GM12878 (cell line): ENCODE measurements around the gene PRKRA. TPM values are rescaled to one million over a fixed set of nuclear protein-coding genes. Genes with fewer than 3 reads are reported as not detected.

Experiments used
- ATAC-seq: fragments of 200-7000 bp; cut with Tn5 transposase; 3 replicates; pipeline ENCODE4 v1.9.1; 2020; ENCODE audit warnings: mild to moderate bottlenecking, moderate library complexity
- BruUV-seq: library from RNA; stranded (reverse); fragments of 400-500 nt; replicated peaks from 2 replicates; lab custom pipeline; 2021; lab: Mats Ljungman, UMichigan
- CTCF ChIA-PET: fragments of 300-600 bp; sonication (Branson Sonifier 250); formaldehyde crosslinking; extraction: SDS; loops from one replicate; lab custom pipeline; 2021; ENCODE audit warnings: inconsistent platforms; lab: Yijun Ruan, JAX
- POLR2A ChIA-PET: fragments of 350-600 bp; formaldehyde crosslinking; extraction: SDS; loops from one replicate; lab custom pipeline; 2021; ENCODE audit warnings: inconsistent platforms; lab: Charles Lee
- RAD21 ChIA-PET: fragments of 300-600 bp; sonication (Branson Sonifier 250); formaldehyde crosslinking; loops from one replicate; lab custom pipeline; 2023; ENCODE audit warnings: antibody characterized with exemption; ENCODE audit not compliant: unreplicated experiment; lab: Charles Lee
- SMC1A ChIA-PET: fragments of 300-600 bp; sonication (Branson Sonifier 250); formaldehyde crosslinking; loops from one replicate; lab custom pipeline; 2023; ENCODE audit not compliant: unreplicated experiment, uncharacterized antibody; lab: Charles Lee
- DNase-seq: peaks from one replicate; pipeline ENCODE4 v3.0.0-alpha.2; 2011; ENCODE audit warnings: low read depth, low spot score
- FAIRE-seq: peaks from 3 replicates; lab custom pipeline; 2011; peaks lifted over from hg19 to GRCh38; lab: Jason Lieb, UNC
- H2AFZ ChIP-seq: 2 replicates; pipeline ENCODE4 v1.6.0; 2011; ENCODE audit warnings: low read depth, low read length, control low read depth; ENCODE audit not compliant: control insufficient read depth
- H3K27ac ChIP-seq: 2 replicates; pipeline ENCODE4 v1.5.1; 2011; ENCODE audit warnings: control low read depth; ENCODE audit not compliant: control insufficient read depth, insufficient read depth
- H3K27me3 ChIP-seq, 2 experiments: replicated peaks in 1 of 2; 2 replicates each; pipeline versions ENCODE4 v1.6.0 to v1.6.1; 2011; ENCODE audit warnings: low read length in 1 of 2; ENCODE audit not compliant: control insufficient read depth in 2 of 2, insufficient read depth in 2 of 2
- H3K36me3 ChIP-seq, 2 experiments: 2 replicates each; pipeline ENCODE4 v1.5.1; 2011; ENCODE audit warnings: low read length in 1 of 2; ENCODE audit not compliant: control insufficient read depth in 2 of 2, insufficient read depth in 2 of 2
- H3K4me1 ChIP-seq: 2 replicates; pipeline ENCODE4 v1.6.1; 2011; ENCODE audit warnings: mild to moderate bottlenecking, low read length, moderate library complexity, mixed read lengths; ENCODE audit not compliant: control insufficient read depth, insufficient read depth
- H3K4me2 ChIP-seq: 2 replicates; pipeline ENCODE4 v1.6.0; 2011; ENCODE audit warnings: control low read depth; ENCODE audit not compliant: control insufficient read depth, insufficient read depth
- H3K4me3 ChIP-seq: fragments of 200-600 bp; sonication (generic); 2 replicates; pipeline ENCODE4 v1.5.1; 2016
- H3K79me2 ChIP-seq: 2 replicates; pipeline ENCODE4 v1.6.0; 2011; ENCODE audit warnings: low read length; ENCODE audit not compliant: control insufficient read depth, insufficient read depth
- H3K9ac ChIP-seq: 2 replicates; pipeline ENCODE4 v1.8.0; 2011; ENCODE audit warnings: low read length, control low read depth, mixed read lengths; ENCODE audit not compliant: control insufficient read depth, insufficient read depth
- H3K9me3 ChIP-seq: replicated peaks from 3 replicates; pipeline ENCODE4 v1.5.1; 2011; ENCODE audit warnings: mild to moderate bottlenecking, low read length; ENCODE audit not compliant: control insufficient read depth, insufficient read depth
- H4K20me1 ChIP-seq: 2 replicates; pipeline ENCODE4 v1.6.0; 2011; ENCODE audit not compliant: control insufficient read depth, insufficient read depth
- KLF5 ChIP-seq: fragments of 450-650 bp; IDR thresholded peaks from 2 replicates; pipeline ENCODE4 v1.6.1; 2014; ENCODE audit warnings: mild to moderate bottlenecking; ENCODE audit not compliant: partially characterized antibody
- MXI1 ChIP-seq: fragments of 150-350 bp; IDR thresholded peaks from 2 replicates; pipeline ENCODE4 v1.6.1; 2011; ENCODE audit warnings: low read depth, mild to moderate bottlenecking, inconsistent platforms, low read length, improper control_type of control experiment
- SMAD1 ChIP-seq: fragments of 450-650 bp; IDR thresholded peaks from 2 replicates; pipeline ENCODE4 v1.6.1; 2018; ENCODE audit warnings: mild to moderate bottlenecking, low read depth; ENCODE audit not compliant: partially characterized antibody
- in situ Hi-C: fragments of 300-500 bp; cut with MboI; formaldehyde crosslinking; loops from 9 replicates; pipeline ENCODE4 v1.14.3; 2018; ENCODE audit warnings: mixed read lengths
- intact Hi-C: fragments of 100-400 bp; cut with micrococcal nuclease; formaldehyde crosslinking; loops from one replicate; pipeline ENCODE4 v1.14.2; 2022; ENCODE audit not compliant: unreplicated experiment
- polyA plus RNA-seq, 11 experiments: library from polyadenylated mRNA; depleted of rRNA in 4 of 11; unstranded in 6 of 11; stranded (reverse) in 5 of 11; fragments of >200 nt; fragmentation: Nextera tagmentation in 4 of 11; fragmentation: Illumina TruSeq in 1 of 11; extraction: Ambion mirVana in 4 of 11; extraction: Trizol in 1 of 11; gene quantifications; 1 replicate in 1 of 11; 2 replicates in 10 of 11; pipeline versions ENCODE4 v1.2.1 to v1.2.3, GENCODE V29; 2011 to 2016; ENCODE audit warnings: inconsistent platforms in 2 of 11, missing spikeins in 2 of 11, low read depth in 1 of 11
- total RNA-seq, 4 experiments: library from RNA; depleted of rRNA in 3 of 4; stranded (reverse); fragments of >200 nt in 3 of 4; fragmentation: Illumina TruSeq in 1 of 4; extraction: Trizol in 1 of 4; gene quantifications; 2 replicates each; pipeline versions ENCODE4 v1.2.1 to v1.2.3, GENCODE V29; 2013 to 2021

The PRKRA gene
- total and polyA plus RNA-seq, 10 of the 15 experiments (the other 5 are each of a cell fraction or from before 2014, with no cell fraction given): 19.1 to 75.6 (median 51.7) TPM

GRCh38 chr2:178415979-178416378 lies 35.0 kb downstream of the PRKRA start:
- ATAC-seq: no peak
- Histone ChIP-seq H3K27me3 (no peaks in the 10 kb centered on the region), H2AFZ (no peak overlapping the region)
- RAD21 ChIA-PET: interaction anchor here (0.8 to 8.3 kb wide), 5 partner anchors 12 to 304 kb away, joined by 3 to 162 read pairs (median 26); partner anchors contain the start of genes PJVK, PRKRA and RBM45
- TF ChIP-seq KLF5 (no peak), MXI1 (no peak), SMAD1 (no peak)
- TF ChIP-seq, all 136 proteins: peak for 0
- in situ Hi-C loops (loop anchor here (5.0 kb wide), 2 partner anchors 109 to 304 kb away; partner anchors contain the start of gene RBM45), intact Hi-C loops (no loop called here)
- Histone ChIP-seq H3K4me1 (peaks cover 6% of the 10 kb centered on the region), H3K4me2 (peak overlapping the region; percentile 28; the same call in 1 of the 2 replicates), H3K27ac (no peak overlapping the region), H4K20me1 (no peaks in the 10 kb centered on the region), H3K9me3 (no peaks in the 10 kb centered on the region), H3K36me3 (no peaks in the 10 kb centered on the region; a peak in 1 of 4 replicates), H3K4me3 (peak overlapping the region; percentile 16; the same call in 1 of the 2 replicates), H3K9ac (no peak overlapping the region), H3K79me2 (peaks cover 28% of the 10 kb centered on the region)
- ChIA-PET CTCF (interaction anchor here (1.8 to 12.4 kb wide), 5 partner anchors 8 to 303 kb away, joined by 16 to 702 read pairs (median 73); partner anchors contain the start of genes PJVK, PRKRA and RBM45), POLR2A (interaction anchor here (0.6 to 5.1 kb wide), 3 partner anchors 12 to 45 kb away, joined by 3 to 64 read pairs (median 5); no protein-coding TSS in a partner anchor), SMC1A (interaction anchor here (1.5 to 10.6 kb wide), 5 partner anchors 12 to 305 kb away, joined by 4 to 454 read pairs (median 9); partner anchors contain the start of genes PJVK and PRKRA)
- DNase-seq (no peak), FAIRE-seq (no peak)
- no TSS peak for BruUV-seq
